Chondrocyte (in vitro differentiated cells): Measurements from ENCODE around the gene ZSCAN1. TPM values are rescaled to one million over a fixed set of nuclear protein-coding genes. Genes with fewer than 3 reads are reported as not detected.

Experiments used
- DNase-seq: peaks from one replicate; pipeline ENCODE4 v3.0.0; 2021; ENCODE audit warnings: mixed read lengths, low spot score
- H3K27ac Mint-ChIP-seq: one replicate; pipeline ENCODE4 v1.8.0; 2021; ENCODE audit warnings: mild to moderate bottlenecking, moderate library complexity, mixed read lengths; ENCODE audit not compliant: unreplicated experiment
- H3K27me3 Mint-ChIP-seq: 2 replicates; pipeline ENCODE4 v1.8.0; 2021; ENCODE audit warnings: low read depth, mixed read lengths
- H3K36me3 Mint-ChIP-seq: 2 replicates; pipeline ENCODE4 v1.8.0; 2021; ENCODE audit warnings: low read depth, mixed read lengths
- H3K4me1 Mint-ChIP-seq: 2 replicates; pipeline ENCODE4 v1.8.0; 2021; ENCODE audit warnings: low read depth, mild to moderate bottlenecking, mixed read lengths
- H3K4me3 Mint-ChIP-seq: one replicate; pipeline ENCODE4 v1.8.0; 2021; ENCODE audit warnings: mild to moderate bottlenecking, moderate library complexity, mixed read lengths; ENCODE audit not compliant: unreplicated experiment
- H3K9me3 Mint-ChIP-seq: 2 replicates; pipeline ENCODE4 v1.8.0; 2021; ENCODE audit warnings: low read depth, mixed read lengths
- CTCF ChIP-seq: fragments of 200-600 bp; sonication (generic); IDR thresholded peaks from 2 replicates; pipeline ENCODE4 v1.5.0; 2021; ENCODE audit warnings: antibody characterized with exemption, mild to moderate bottlenecking, moderate library complexity
- total RNA-seq: library from RNA; stranded (reverse); gene quantifications from 3 replicates; pipeline ENCODE4 v1.2.1, GENCODE V29; 2021

The ZSCAN1 gene
- total RNA-seq, 1 donor from 2014 or later, result 0.37 TPM

DNA sequence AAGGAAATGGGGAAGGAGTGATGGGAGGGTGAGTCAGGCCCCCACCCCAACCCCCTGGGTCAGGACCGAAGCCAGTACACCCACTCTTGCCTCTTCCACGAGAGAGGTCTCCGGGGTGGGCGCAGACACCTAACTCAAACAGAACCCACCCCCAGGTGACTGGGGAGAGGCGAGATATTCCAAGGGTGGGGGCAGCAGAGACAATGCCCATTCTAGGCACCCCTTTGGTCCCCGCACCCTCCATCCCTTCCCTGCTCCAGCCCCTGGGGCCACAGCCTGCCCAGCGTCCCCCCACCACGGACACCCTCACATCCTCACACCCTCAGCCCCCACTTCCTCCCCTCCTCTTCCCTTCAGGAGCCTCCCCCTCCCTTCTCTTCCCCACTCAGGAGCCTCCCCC, 63.5 kb downstream of the ZSCAN1 start:
- peaks cover 11% of the 10 kb centered on the region for H3K4me1 Mint-ChIP-seq
- peaks cover 29% of the 10 kb centered on the region for H3K9me3 Mint-ChIP-seq
- H3K27me3 Mint-ChIP-seq, result no peaks in the 10 kb centered on the region
- H3K27ac Mint-ChIP-seq, result peak overlapping the region; percentile 71
- DNase-seq, result no peak
- peak overlapping the region; percentile 59 for H3K4me3 Mint-ChIP-seq
- peaks cover 20% of the 10 kb centered on the region for H3K36me3 Mint-ChIP-seq
- no peak for TF ChIP-seq CTCF

DNA sequence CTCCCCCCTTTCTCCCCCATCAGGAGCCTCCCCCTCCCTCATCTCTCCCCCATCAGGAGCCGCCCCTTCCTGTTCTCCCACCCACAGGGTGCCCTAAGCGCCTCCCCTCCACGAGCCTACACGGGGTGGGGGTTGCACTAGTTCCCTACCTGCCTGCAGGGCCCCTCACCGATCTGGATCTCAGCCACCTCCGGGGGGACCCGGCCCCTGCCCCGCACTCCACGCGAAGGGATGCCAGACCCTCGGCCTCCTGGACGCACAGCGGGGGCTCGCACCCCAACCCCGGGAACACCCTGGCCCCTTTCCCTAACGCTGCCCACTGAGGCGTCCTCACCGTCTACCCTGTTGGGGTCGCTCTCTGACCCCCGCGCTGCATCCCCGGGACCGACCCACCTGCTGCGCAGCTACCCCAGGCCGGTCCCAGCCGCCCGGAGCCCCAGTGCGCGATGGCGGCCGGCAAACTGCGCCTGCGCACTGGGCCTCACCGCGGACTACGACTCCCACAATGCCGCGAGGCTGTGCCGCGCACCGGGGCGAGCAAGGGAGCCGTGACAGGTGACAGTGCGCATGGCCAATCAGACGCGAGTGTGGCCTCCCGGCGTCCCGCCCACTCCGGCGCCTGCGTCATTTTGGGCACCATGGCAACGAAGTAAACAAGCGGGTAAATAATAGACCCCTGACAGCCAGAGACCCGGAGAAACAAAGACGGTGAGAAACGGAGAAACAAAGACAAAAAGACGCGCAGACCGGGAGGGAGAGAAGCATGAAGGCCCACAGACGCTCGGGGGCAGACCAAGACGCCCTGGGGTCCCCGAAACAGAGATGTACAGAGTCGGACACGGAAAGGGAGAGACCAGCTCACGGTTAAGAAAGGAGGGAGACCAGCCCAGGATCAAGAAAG, 64.2 kb downstream of the ZSCAN1 start, which contains the start of gene ZSCAN18:
Gene ZSCAN18 (minus strand): TSS at position 451 of the 901 bp plus-strand sequence. CDS start 7,964 bp downstream, outside the sequence.
- Mint-ChIP-seq H3K9me3 (peaks cover 33% of the 10 kb centered on the region), H3K36me3 (peaks cover 22% of the 10 kb centered on the region), H3K27ac (peak within 1 kb of the TSS; percentile 100), H3K4me3 (peak within 1 kb of the TSS; percentile 89), H3K4me1 (peaks cover 11% of the 10 kb centered on the region), H3K27me3 (no peaks in the 10 kb centered on the region)
- no peak for TF ChIP-seq CTCF
- DNase-seq, result peak; percentile 99

GRCh38 chr19:58098682-58098998, 64.8 kb downstream of the ZSCAN1 start:
- Mint-ChIP-seq H3K4me3 (peak overlapping the region; percentile 89), H3K27me3 (no peaks in the 10 kb centered on the region), H3K4me1 (peaks cover 11% of the 10 kb centered on the region), H3K36me3 (peaks cover 24% of the 10 kb centered on the region), H3K27ac (peak overlapping the region; percentile 100), H3K9me3 (peaks cover 34% of the 10 kb centered on the region)
- TF ChIP-seq CTCF, result no peak
- DNase-seq, result no peak

Other genes starting within 250 kb of the ZSCAN1 start
- 3.6 to 5.5 TPM (median 3.7 TPM) in 3 replicates for gene ZNF552, start 219.1 kb upstream of the ZSCAN1 start, total RNA-seq
- gene ZNF587B, start 203.7 kb upstream of the ZSCAN1 start, total RNA-seq, result 6.9 to 14.5 TPM (median 8.0 TPM) in 3 replicates
- 27.1 to 39.9 TPM (median 30.8 TPM) in 3 replicates for gene ZNF587, start 184.2 kb upstream of the ZSCAN1 start, total RNA-seq
- 7.9 to 16.6 TPM (median 8.5 TPM) in 3 replicates for gene ZNF814, start 145.0 kb upstream of the ZSCAN1 start, total RNA-seq
- 12.9 to 24.5 TPM (median 15.0 TPM) in 3 replicates for gene ZNF417, start 117.4 kb upstream of the ZSCAN1 start, total RNA-seq
- 6.4 to 9.8 TPM (median 6.7 TPM) in 3 replicates for gene ZNF418, start 98.6 kb upstream of the ZSCAN1 start, total RNA-seq
- gene ZNF256, start 86.3 kb upstream of the ZSCAN1 start, total RNA-seq, result 4.6 to 7.7 TPM (median 5.1 TPM) in 3 replicates
- 1.4 to 2.1 TPM (median 1.7 TPM) in 3 replicates for gene C19orf18, start 59.5 kb upstream of the ZSCAN1 start, total RNA-seq
- gene ZNF606, start 31.2 kb upstream of the ZSCAN1 start, total RNA-seq, result 10.8 to 15.9 TPM (median 11.4 TPM) in 3 replicates
- gene ZNF135, start 25.3 kb downstream of the ZSCAN1 start, total RNA-seq, result 4.6 to 6.7 TPM (median 4.9 TPM) in 3 replicates
- 35.7 to 39.4 TPM (median 37.5 TPM) in 3 replicates for gene ZSCAN18, start 64.2 kb downstream of the ZSCAN1 start, total RNA-seq
- gene ZNF329, start 116.8 kb downstream of the ZSCAN1 start, total RNA-seq, result 8.1 to 11.5 TPM (median 9.2 TPM) in 3 replicates
- gene ZNF274, start 149.0 kb downstream of the ZSCAN1 start, total RNA-seq, result 12.7 to 14.1 TPM (median 13.2 TPM) in 3 replicates
- 16.2 to 24.7 TPM (median 17.4 TPM) in 3 replicates for gene ZNF544, start 194.9 kb downstream of the ZSCAN1 start, total RNA-seq
- gene ZNF8, start 244.9 kb downstream of the ZSCAN1 start, total RNA-seq, result 7.9 to 9.2 TPM (median 8.1 TPM) in 3 replicates